Measurements from ENCODE around the gene PITPNC1. TPM values are rescaled to one million over a fixed set of nuclear protein-coding genes. Genes with fewer than 3 reads are reported as not detected.

PITPNC1 gene
- polyA plus RNA-seq, 1 donor from 2014 or later, result 18.8 TPM

DNA sequence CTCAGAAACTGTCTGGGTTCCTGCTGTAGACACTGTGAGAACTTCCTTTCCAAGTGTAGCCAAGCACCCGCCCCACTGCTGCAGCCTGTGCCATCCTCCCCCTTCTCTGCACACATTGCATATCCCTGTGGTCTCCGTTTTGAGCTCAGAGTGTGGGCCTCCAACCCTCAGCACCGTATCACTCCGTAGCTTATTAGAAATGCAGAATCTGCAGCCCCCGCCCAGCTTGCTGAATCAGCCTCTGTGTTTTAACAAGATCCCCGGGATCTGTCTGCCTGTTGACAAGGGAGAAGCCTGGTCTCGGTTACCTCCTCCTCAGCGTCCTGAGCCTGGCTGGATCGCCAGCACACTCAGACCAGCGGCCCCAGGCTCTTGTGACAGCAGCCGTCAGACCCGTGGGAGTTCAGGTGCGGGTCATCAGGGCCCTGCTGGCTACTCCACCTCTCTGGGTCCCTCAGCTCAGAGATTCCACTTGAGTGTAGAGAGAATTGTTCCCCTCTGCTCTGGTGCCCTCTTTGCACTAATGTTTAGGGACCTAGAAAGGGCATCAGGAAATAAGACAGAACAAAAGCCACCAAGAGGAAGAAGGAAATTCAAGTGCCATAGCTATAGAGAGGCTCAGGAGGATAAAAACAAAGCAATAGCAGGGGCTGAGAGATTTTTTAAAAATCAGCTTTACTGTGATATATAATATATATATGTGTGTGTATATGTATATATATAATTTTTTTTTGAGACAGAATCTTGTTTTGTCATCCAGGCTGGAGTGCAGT is 92.3 kb downstream of the PITPNC1 start:
- Histone ChIP-seq H2AFZ (ENCODE audit: low read depth, low read length) (no peak overlapping the region), H3K36me3 (ENCODE audit: insufficient read depth, low read length) (no peaks in the 10 kb centered on the region), H3K9me3 (ENCODE audit: low read length) (no peaks in the 10 kb centered on the region), H3K79me2 (replicated peaks; ENCODE audit: insufficient read depth, low read length) (peaks cover 6% of the 10 kb centered on the region), H3K9ac (ENCODE audit: low read length) (no peak overlapping the region), H3K27me3 (ENCODE audit: insufficient read depth, low read depth, low read length) (no peaks in the 10 kb centered on the region), H4K20me1 (ENCODE audit: insufficient read depth) (no peaks in the 10 kb centered on the region), H3K4me3 (ENCODE audit: low read length) (no peak overlapping the region), H3K9me2 (ENCODE audit: insufficient read depth, low read length) (no peaks in the 10 kb centered on the region), H3F3A (ENCODE audit: insufficient read depth, low read length, poor library complexity, severe bottlenecking) (no peaks in the 10 kb centered on the region), H3K4me2 (ENCODE audit: low read length) (no peak overlapping the region), H3K27ac (ENCODE audit: low read length) (no peak overlapping the region)
- no peak for TF ChIP-seq POLR2AphosphoS5 (IDR thresholded peaks at IDR 0.05)
- no peak for TF ChIP-seq EZH2 (IDR thresholded peaks at IDR 0.05; ENCODE audit: borderline replicate concordance, insufficient read depth, low read length, poor library complexity, severe bottlenecking)
- TF ChIP-seq EP300 (conservative IDR thresholded peaks at IDR 0.05; ENCODE audit: poor library complexity, severe bottlenecking), result no peak
- TF ChIP-seq, protein P1, sequence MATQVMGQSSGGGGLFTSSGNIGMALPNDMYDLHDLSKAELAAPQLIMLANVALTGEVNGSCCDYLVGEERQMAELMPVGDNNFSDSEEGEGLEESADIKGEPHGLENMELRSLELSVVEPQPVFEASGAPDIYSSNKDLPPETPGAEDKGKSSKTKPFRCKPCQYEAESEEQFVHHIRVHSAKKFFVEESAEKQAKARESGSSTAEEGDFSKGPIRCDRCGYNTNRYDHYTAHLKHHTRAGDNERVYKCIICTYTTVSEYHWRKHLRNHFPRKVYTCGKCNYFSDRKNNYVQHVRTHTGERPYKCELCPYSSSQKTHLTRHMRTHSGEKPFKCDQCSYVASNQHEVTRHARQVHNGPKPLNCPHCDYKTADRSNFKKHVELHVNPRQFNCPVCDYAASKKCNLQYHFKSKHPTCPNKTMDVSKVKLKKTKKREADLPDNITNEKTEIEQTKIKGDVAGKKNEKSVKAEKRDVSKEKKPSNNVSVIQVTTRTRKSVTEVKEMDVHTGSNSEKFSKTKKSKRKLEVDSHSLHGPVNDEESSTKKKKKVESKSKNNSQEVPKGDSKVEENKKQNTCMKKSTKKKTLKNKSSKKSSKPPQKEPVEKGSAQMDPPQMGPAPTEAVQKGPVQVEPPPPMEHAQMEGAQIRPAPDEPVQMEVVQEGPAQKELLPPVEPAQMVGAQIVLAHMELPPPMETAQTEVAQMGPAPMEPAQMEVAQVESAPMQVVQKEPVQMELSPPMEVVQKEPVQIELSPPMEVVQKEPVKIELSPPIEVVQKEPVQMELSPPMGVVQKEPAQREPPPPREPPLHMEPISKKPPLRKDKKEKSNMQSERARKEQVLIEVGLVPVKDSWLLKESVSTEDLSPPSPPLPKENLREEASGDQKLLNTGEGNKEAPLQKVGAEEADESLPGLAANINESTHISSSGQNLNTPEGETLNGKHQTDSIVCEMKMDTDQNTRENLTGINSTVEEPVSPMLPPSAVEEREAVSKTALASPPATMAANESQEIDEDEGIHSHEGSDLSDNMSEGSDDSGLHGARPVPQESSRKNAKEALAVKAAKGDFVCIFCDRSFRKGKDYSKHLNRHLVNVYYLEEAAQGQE (IDR thresholded peaks at IDR 0.05; ENCODE audit: borderline replicate concordance), result no peak
- TF ChIP-seq, protein P2, sequence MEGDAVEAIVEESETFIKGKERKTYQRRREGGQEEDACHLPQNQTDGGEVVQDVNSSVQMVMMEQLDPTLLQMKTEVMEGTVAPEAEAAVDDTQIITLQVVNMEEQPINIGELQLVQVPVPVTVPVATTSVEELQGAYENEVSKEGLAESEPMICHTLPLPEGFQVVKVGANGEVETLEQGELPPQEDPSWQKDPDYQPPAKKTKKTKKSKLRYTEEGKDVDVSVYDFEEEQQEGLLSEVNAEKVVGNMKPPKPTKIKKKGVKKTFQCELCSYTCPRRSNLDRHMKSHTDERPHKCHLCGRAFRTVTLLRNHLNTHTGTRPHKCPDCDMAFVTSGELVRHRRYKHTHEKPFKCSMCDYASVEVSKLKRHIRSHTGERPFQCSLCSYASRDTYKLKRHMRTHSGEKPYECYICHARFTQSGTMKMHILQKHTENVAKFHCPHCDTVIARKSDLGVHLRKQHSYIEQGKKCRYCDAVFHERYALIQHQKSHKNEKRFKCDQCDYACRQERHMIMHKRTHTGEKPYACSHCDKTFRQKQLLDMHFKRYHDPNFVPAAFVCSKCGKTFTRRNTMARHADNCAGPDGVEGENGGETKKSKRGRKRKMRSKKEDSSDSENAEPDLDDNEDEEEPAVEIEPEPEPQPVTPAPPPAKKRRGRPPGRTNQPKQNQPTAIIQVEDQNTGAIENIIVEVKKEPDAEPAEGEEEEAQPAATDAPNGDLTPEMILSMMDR (IDR thresholded peaks at IDR 0.05; ENCODE audit: poor library complexity, severe bottlenecking), result no peak
- no peak for TF ChIP-seq RAD21 (conservative IDR thresholded peaks at IDR 0.05)
- TF ChIP-seq MXI1 (conservative IDR thresholded peaks at IDR 0.05; ENCODE audit: poor library complexity, severe bottlenecking), result no peak
- TF ChIP-seq TAF1 (IDR thresholded peaks at IDR 0.05; ENCODE audit: low read depth), result no peak
- no peak for TF ChIP-seq SMC3 (conservative IDR thresholded peaks at IDR 0.05; ENCODE audit: poor library complexity)

- no peaks in the 10 kb centered on the region for H4K20me1 ChIP-seq (ENCODE audit: insufficient read depth)
- H3K79me2 ChIP-seq (replicated peaks; ENCODE audit: insufficient read depth, low read length), result peaks cover 6% of the 10 kb centered on the region
- H3K27ac ChIP-seq (ENCODE audit: low read length), result no peak overlapping the region
- H2AFZ ChIP-seq (ENCODE audit: low read depth, low read length), result no peak overlapping the region
- H3K9me2 ChIP-seq (ENCODE audit: insufficient read depth, low read length), result no peaks in the 10 kb centered on the region
- H3K4me3 ChIP-seq (ENCODE audit: low read length), result no peak overlapping the region
- TF ChIP-seq POLR2AphosphoS5 (IDR thresholded peaks at IDR 0.05), result no peak
- no peak for TF ChIP-seq RAD21 (conservative IDR thresholded peaks at IDR 0.05)
- no peak for TF ChIP-seq TAF1 (IDR thresholded peaks at IDR 0.05; ENCODE audit: low read depth)
- TF ChIP-seq, protein P1 (IDR thresholded peaks at IDR 0.05; ENCODE audit: borderline replicate concordance), result no peak
- TF ChIP-seq MXI1 (conservative IDR thresholded peaks at IDR 0.05; ENCODE audit: poor library complexity, severe bottlenecking), result no peak
- TF ChIP-seq EP300 (conservative IDR thresholded peaks at IDR 0.05; ENCODE audit: poor library complexity, severe bottlenecking), result no peak
- TF ChIP-seq EZH2 (IDR thresholded peaks at IDR 0.05; ENCODE audit: borderline replicate concordance, insufficient read depth, low read length, poor library complexity, severe bottlenecking), result no peak
- no peak for TF ChIP-seq SMC3 (conservative IDR thresholded peaks at IDR 0.05; ENCODE audit: poor library complexity)
- TF ChIP-seq, protein P2 (IDR thresholded peaks at IDR 0.05; ENCODE audit: poor library complexity, severe bottlenecking), result no peak
- no peaks in the 10 kb centered on the region for H3K27me3 ChIP-seq (ENCODE audit: insufficient read depth, low read depth, low read length)
- H3F3A ChIP-seq (ENCODE audit: insufficient read depth, low read length, poor library complexity, severe bottlenecking), result no peaks in the 10 kb centered on the region
- no peak overlapping the region for H3K4me2 ChIP-seq (ENCODE audit: low read length)
- no peaks in the 10 kb centered on the region for H3K9me3 ChIP-seq (ENCODE audit: low read length)
- no peaks in the 10 kb centered on the region for H3K36me3 ChIP-seq (ENCODE audit: insufficient read depth, low read length)
- no peak overlapping the region for H3K9ac ChIP-seq (ENCODE audit: low read length)
Observed at GRCh38 chr17:67470163-67470562, 93.1 kb downstream of the PITPNC1 start.

All from neural cell (in vitro differentiated cells).